ENCODE data around the gene PPP6R2.

The PPP6R2 gene

DNA sequence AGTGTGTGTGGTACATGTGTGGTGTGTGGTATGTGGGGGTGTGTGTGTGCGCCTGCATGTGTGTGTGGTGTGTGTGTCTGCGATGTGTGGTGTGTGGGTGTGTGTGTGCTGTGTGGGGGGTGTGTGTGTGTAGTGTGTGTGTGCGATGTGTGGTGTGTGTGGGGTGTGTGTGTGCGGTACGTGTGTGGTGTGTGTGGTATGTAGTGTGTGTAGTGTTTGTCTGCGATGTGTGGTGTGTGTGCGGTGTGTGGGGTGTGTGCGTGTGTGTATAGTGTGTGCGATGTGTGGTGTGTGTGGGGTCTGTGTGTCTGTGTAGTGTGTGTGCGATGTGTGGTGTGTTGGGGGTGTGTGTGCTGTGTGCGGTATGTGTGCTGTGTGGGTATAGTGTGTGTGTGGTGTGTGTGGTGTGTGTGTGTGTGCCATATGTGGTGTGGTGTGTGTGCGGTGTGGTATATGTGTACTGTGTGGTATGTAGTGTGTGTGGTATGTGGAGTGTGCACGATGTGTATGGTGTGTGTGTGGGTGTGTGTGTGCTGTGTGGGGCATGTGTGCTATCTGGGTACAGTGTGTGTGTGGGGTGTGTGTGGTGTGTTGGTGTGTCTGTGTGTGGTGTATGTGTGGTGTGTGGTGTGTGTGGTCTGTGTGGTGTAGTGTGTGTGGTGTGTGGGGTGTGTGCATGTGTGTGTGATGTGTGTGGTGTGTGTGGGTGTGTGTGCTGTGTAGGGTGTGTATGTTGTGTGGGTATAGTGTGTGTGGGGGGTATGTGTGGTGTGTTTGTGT lies 5.7 kb upstream of the PPP6R2 start (continued):
- TF ChIP-seq, protein P1, sequence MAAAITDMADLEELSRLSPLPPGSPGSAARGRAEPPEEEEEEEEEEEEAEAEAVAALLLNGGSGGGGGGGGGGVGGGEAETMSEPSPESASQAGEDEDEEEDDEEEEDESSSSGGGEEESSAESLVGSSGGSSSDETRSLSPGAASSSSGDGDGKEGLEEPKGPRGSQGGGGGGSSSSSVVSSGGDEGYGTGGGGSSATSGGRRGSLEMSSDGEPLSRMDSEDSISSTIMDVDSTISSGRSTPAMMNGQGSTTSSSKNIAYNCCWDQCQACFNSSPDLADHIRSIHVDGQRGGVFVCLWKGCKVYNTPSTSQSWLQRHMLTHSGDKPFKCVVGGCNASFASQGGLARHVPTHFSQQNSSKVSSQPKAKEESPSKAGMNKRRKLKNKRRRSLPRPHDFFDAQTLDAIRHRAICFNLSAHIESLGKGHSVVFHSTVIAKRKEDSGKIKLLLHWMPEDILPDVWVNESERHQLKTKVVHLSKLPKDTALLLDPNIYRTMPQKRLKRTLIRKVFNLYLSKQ (tag by site-specific recombination; IDR thresholded peaks at IDR 0.05; ENCODE audit: borderline replicate concordance) = no peak
- TF ChIP-seq ZNF416 (tag by site-specific recombination; IDR thresholded peaks at IDR 0.05) = no peak
- TF ChIP-seq, protein P2, sequence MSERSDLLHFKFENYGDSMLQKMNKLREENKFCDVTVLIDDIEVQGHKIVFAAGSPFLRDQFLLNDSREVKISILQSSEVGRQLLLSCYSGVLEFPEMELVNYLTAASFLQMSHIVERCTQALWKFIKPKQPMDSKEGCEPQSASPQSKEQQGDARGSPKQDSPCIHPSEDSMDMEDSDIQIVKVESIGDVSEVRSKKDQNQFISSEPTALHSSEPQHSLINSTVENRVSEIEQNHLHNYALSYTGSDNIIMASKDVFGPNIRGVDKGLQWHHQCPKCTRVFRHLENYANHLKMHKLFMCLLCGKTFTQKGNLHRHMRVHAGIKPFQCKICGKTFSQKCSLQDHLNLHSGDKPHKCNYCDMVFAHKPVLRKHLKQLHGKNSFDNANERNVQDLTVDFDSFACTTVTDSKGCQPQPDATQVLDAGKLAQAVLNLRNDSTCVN (tag by site-specific recombination; optimal IDR thresholded peaks at IDR 0.05) = no peak
- no peak for TF ChIP-seq ZNF660 (tag by site-specific recombination; IDR thresholded peaks at IDR 0.05)
- TF ChIP-seq, protein P3, sequence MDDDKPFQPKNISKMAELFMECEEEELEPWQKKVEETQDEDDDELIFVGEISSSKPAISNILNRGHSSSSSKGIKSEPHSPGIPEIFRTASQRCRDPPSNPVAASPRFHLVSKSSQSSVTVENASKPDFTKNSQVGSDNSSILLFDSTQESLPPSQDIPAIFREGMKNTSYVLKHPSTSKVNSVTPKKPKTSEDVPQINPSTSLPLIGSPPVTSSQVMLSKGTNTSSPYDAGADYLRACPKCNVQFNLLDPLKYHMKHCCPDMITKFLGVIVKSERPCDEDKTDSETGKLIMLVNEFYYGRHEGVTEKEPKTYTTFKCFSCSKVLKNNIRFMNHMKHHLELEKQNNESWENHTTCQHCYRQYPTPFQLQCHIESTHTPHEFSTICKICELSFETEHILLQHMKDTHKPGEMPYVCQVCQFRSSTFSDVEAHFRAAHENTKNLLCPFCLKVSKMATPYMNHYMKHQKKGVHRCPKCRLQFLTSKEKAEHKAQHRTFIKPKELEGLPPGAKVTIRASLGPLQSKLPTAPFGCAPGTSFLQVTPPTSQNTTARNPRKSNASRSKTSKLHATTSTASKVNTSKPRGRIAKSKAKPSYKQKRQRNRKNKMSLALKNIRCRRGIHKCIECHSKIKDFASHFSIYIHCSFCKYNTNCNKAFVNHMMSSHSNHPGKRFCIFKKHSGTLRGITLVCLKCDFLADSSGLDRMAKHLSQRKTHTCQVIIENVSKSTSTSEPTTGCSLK (tag by site-specific recombination; IDR thresholded peaks at IDR 0.05) = 0 out of 2 replicates have a peak, but pooled peaks have one; percentile 33
- no peak for TF ChIP-seq ZNF658 (tag by site-specific recombination; IDR thresholded peaks at IDR 0.05)

DNA sequence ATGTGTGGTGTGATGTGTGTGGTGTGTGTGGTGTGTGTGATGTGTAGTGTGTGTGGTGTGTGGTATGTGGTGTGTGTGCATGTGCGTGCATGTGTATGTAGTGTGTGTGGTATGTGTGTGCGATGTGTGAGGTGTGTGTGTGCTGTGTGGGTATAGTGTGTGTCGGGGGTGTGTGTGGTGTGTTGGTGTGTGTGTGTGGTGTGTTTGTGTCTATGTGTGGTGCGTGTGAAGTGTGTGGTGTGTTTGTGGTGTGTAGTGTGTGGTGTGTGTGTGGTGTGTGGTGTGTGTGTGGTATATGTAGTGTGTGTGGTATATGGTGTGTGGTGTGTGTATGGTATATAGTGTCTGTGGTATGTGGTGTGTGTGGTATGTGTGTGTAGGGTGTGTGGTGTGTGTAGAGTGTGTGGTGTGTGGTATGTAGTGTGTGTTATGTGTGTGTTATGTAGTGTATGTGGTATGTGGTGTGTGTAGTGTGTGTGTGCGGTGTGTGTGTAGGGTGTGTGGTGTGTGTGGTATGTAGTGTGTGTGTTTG lies 5.0 kb upstream of the PPP6R2 start:
- CTCF ChIA-PET = no interaction called here
- no peaks in the 10 kb centered on the region for H3K9me3 ChIP-seq (ENCODE audit: control insufficient read depth, insufficient read depth, low read depth, low read length)
- H3K4me3 ChIP-seq (ENCODE audit: low read depth, low read length) = no peak overlapping the region
- H3K4me1 ChIP-seq (ENCODE audit: control insufficient read depth, insufficient read depth, low read length) = no peaks in the 10 kb centered on the region
- peaks cover 0 to 13% of the 10 kb centered on the region in 2 experiments; a peak in 2 of 3 replicates for H3K36me3 ChIP-seq (ENCODE audit: control insufficient read depth in 2 of 2, insufficient read depth in 1 of 2, low read length in 2 of 2)
- POLR2A ChIA-PET = no interaction called here
- no peak overlapping the region for H3K27ac ChIP-seq (ENCODE audit: extremely low read depth, low read depth, low read length)
- 0 out of 2 replicates have a peak, but pooled peaks have one; percentile 26 for TF ChIP-seq ZNF248 (tag by site-specific recombination; IDR thresholded peaks at IDR 0.05)
- TF ChIP-seq ZSCAN23 (tag by site-specific recombination; IDR thresholded peaks at IDR 0.05) = 0 out of 2 replicates have a peak, but pooled peaks have one; percentile 24
- peak; percentile 6; the same call in 1 of the 2 replicates for TF ChIP-seq ZNF571 (tag by site-specific recombination; IDR thresholded peaks at IDR 0.05)
- TF ChIP-seq, protein P4, sequence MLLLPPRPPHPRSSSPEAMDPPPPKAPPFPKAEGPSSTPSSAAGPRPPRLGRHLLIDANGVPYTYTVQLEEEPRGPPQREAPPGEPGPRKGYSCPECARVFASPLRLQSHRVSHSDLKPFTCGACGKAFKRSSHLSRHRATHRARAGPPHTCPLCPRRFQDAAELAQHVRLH (tag by site-specific recombination; IDR thresholded peaks at IDR 0.05) = 0 out of 2 replicates have a peak, but pooled peaks have one; percentile 40
- 0 out of 2 replicates have a peak, but pooled peaks have one; percentile 9 for TF ChIP-seq ZNF701 (tag by site-specific recombination; IDR thresholded peaks at IDR 0.05)
- peak; percentile 100 for TF ChIP-seq ZNF211 (tag by site-specific recombination; IDR thresholded peaks at IDR 0.05; ENCODE audit: low read depth)
- TF ChIP-seq, protein P5, sequence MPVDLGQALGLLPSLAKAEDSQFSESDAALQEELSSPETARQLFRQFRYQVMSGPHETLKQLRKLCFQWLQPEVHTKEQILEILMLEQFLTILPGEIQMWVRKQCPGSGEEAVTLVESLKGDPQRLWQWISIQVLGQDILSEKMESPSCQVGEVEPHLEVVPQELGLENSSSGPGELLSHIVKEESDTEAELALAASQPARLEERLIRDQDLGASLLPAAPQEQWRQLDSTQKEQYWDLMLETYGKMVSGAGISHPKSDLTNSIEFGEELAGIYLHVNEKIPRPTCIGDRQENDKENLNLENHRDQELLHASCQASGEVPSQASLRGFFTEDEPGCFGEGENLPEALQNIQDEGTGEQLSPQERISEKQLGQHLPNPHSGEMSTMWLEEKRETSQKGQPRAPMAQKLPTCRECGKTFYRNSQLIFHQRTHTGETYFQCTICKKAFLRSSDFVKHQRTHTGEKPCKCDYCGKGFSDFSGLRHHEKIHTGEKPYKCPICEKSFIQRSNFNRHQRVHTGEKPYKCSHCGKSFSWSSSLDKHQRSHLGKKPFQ (tag by site-specific recombination; IDR thresholded peaks at IDR 0.05) = peak; percentile 40; the same call in 1 of the 2 replicates
- 0 out of 2 replicates have a peak, but pooled peaks have one; percentile 4 for TF ChIP-seq ZNF292 (tag by site-specific recombination; IDR thresholded peaks at IDR 0.05; ENCODE audit: borderline replicate concordance, low read depth)
- no peak for TF ChIP-seq ZNF654 (tag by site-specific recombination; IDR thresholded peaks at IDR 0.05; ENCODE audit: low read depth)
- 0 out of 2 replicates have a peak, but pooled peaks have one; percentile 39 for TF ChIP-seq ZNF544 (tag by site-specific recombination; IDR thresholded peaks at IDR 0.05)
- TF ChIP-seq ZNF473 (tag by site-specific recombination; IDR thresholded peaks at IDR 0.05) = no peak
- TF ChIP-seq, protein P2 (tag by site-specific recombination; optimal IDR thresholded peaks at IDR 0.05) = peak; percentile 17
- no peak for TF ChIP-seq ZNF341 (tag by site-specific recombination; IDR thresholded peaks at IDR 0.05; ENCODE audit: low read depth)
- TF ChIP-seq, protein P1 (tag by site-specific recombination; IDR thresholded peaks at IDR 0.05; ENCODE audit: borderline replicate concordance) = 0 out of 2 replicates have a peak, but pooled peaks have one; percentile 32
- TF ChIP-seq, protein P6, sequence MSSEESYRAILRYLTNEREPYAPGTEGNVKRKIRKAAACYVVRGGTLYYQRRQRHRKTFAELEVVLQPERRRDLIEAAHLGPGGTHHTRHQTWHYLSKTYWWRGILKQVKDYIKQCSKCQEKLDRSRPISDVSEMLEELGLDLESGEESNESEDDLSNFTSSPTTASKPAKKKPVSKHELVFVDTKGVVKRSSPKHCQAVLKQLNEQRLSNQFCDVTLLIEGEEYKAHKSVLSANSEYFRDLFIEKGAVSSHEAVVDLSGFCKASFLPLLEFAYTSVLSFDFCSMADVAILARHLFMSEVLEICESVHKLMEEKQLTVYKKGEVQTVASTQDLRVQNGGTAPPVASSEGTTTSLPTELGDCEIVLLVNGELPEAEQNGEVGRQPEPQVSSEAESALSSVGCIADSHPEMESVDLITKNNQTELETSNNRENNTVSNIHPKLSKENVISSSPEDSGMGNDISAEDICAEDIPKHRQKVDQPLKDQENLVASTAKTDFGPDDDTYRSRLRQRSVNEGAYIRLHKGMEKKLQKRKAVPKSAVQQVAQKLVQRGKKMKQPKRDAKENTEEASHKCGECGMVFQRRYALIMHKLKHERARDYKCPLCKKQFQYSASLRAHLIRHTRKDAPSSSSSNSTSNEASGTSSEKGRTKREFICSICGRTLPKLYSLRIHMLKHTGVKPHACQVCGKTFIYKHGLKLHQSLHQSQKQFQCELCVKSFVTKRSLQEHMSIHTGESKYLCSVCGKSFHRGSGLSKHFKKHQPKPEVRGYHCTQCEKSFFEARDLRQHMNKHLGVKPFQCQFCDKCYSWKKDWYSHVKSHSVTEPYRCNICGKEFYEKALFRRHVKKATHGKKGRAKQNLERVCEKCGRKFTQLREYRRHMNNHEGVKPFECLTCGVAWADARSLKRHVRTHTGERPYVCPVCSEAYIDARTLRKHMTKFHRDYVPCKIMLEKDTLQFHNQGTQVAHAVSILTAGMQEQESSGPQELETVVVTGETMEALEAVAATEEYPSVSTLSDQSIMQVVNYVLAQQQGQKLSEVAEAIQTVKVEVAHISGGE (tag by site-specific recombination; conservative IDR thresholded peaks at IDR 0.05; ENCODE audit: low read depth) = no peak
- no peak for TF ChIP-seq ZBTB8A (tag by site-specific recombination; IDR thresholded peaks at IDR 0.05)
